Measurements from ENCODE around the gene CAMK2A. TPM values are rescaled to one million over a fixed set of nuclear protein-coding genes. Genes with fewer than 3 reads are reported as not detected.
"Not testable (repeated sequence)": the region's sequence is repeated elsewhere in the genome, so short reads cannot be mapped to it uniquely, and the experiment has no call there.

Gene CAMK2A
- total RNA-seq, 3 donors from 2014 or later (not counting 1 experiment from before 2014, with no cell fraction given) = 0.38 TPM; not detected in 2

DNA sequence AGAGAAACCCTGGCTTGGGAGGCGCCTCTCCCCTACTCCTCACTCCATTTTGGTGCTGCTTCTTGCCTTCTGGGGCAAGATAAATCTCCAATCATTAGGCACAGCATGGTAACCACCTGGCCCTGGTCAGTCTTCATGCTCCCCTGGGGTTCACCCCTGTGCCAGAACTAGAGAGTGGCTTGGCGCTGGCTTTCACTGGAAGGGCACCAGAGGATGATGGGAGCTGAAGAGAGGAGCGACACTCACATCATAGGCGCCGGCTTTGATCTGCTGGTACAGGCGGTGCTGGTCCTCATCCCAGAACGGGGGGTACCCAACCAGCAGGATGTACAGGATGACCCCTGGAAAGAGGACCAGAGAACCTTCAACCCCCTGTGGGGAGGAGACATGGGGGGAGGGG, 38.1 kb downstream of the CAMK2A start:
- Histone ChIP-seq H3K27me3 (ENCODE audit: control insufficient read depth, insufficient read depth, low read length) (no peaks in the 10 kb centered on the region), H3K4me1 (ENCODE audit: control insufficient read depth, insufficient read depth, low read length) (no peaks in the 10 kb centered on the region), H3K9me3 (ENCODE audit: control insufficient read depth, insufficient read depth, low read length) (no peaks in the 10 kb centered on the region), H3K4me3 (ENCODE audit: low read length) (no peak overlapping the region), H3K27ac (ENCODE audit: low read length) (no peak overlapping the region), H3K36me3 (ENCODE audit: control insufficient read depth, insufficient read depth, low read length) (no peaks in the 10 kb centered on the region)
- no peaks in the 10 kb centered on the region for H3K36me3 Mint-ChIP-seq
- no peak for DNase-seq
- H3K27ac Mint-ChIP-seq = no peak overlapping the region
- ATAC-seq = no peak
- H3K9me3 Mint-ChIP-seq = no peaks in the 10 kb centered on the region
- WGBS (ENCODE audit: insufficient coverage) = 93% methylated on average over 7 of the region's 7 CpGs
- no peak overlapping the region for H3K4me3 Mint-ChIP-seq
- intact Hi-C loops (cut with micrococcal nuclease) = no loop called here
- no peaks in the 10 kb centered on the region for H3K4me1 Mint-ChIP-seq
- TF ChIP-seq, protein P1, sequence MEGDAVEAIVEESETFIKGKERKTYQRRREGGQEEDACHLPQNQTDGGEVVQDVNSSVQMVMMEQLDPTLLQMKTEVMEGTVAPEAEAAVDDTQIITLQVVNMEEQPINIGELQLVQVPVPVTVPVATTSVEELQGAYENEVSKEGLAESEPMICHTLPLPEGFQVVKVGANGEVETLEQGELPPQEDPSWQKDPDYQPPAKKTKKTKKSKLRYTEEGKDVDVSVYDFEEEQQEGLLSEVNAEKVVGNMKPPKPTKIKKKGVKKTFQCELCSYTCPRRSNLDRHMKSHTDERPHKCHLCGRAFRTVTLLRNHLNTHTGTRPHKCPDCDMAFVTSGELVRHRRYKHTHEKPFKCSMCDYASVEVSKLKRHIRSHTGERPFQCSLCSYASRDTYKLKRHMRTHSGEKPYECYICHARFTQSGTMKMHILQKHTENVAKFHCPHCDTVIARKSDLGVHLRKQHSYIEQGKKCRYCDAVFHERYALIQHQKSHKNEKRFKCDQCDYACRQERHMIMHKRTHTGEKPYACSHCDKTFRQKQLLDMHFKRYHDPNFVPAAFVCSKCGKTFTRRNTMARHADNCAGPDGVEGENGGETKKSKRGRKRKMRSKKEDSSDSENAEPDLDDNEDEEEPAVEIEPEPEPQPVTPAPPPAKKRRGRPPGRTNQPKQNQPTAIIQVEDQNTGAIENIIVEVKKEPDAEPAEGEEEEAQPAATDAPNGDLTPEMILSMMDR (IDR thresholded peaks at IDR 0.05) = no peak
- no peaks in the 10 kb centered on the region for H3K27me3 Mint-ChIP-seq (ENCODE audit: low read depth in 2 of 2)

DNA sequence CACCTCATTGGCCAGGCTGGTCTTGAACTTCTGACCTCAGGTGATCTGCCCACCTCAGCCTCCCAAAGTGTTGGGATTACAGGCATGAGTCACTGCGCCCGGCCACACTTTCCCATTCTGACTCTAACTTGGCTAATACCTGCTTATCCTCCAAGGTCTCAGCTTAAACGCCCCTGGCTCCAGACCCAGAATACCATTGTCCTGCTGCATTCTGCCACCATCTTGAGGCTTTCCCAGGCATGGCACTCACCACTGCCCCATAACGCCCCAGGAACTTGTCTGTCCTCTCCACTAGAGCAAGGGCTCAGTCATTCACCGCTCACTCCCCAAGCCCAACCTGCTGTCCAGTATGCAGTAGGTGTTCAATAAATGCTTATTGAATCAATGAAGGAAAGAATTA, 39.8 kb downstream of the CAMK2A start:
- TF ChIP-seq, protein P1 (IDR thresholded peaks at IDR 0.05) = no peak
- Histone ChIP-seq H3K27ac (ENCODE audit: low read length) (no peak overlapping the region), H3K36me3 (ENCODE audit: control insufficient read depth, insufficient read depth, low read length) (no peaks in the 10 kb centered on the region), H3K4me3 (ENCODE audit: low read length) (no peak overlapping the region), H3K4me1 (ENCODE audit: control insufficient read depth, insufficient read depth, low read length) (no peaks in the 10 kb centered on the region), H3K9me3 (ENCODE audit: control insufficient read depth, insufficient read depth, low read length) (no peaks in the 10 kb centered on the region), H3K27me3 (ENCODE audit: control insufficient read depth, insufficient read depth, low read length) (no peaks in the 10 kb centered on the region)
- no peaks in the 10 kb centered on the region for H3K27me3 Mint-ChIP-seq (ENCODE audit: low read depth in 2 of 2)
- H3K4me3 Mint-ChIP-seq = no peak overlapping the region
- ATAC-seq = no peak
- H3K27ac Mint-ChIP-seq = no peak overlapping the region
- DNase-seq = no peak
- H3K36me3 Mint-ChIP-seq = no peaks in the 10 kb centered on the region
- no peaks in the 10 kb centered on the region for H3K4me1 Mint-ChIP-seq
- intact Hi-C loops (cut with micrococcal nuclease) = no loop called here
- H3K9me3 Mint-ChIP-seq = no peaks in the 10 kb centered on the region
- WGBS (ENCODE audit: insufficient coverage) = 88% methylated on average over 5 of the region's 5 CpGs

DNA sequence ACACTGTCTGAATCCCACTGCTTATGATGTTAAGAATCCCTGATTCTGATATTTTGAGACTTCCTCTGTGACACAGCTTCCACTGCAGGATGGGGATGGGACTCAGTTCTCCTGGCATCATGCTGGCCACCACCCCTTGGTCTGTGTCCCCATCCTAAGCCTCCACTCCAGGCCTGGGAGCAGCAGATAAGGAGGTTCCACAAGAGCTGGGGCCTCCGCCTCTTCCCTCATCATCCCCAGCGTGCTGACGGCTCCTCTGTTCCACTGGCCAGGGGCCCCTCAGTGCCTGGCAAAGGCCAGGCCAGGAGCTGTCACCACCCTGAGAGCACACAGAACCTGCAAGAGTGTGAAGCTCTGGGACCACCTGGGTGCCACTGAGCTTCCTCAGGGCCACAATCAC, 40.6 kb downstream of the CAMK2A start:
- Mint-ChIP-seq H3K36me3 (no peaks in the 10 kb centered on the region), H3K9me3 (no peaks in the 10 kb centered on the region), H3K4me3 (no peak overlapping the region), H3K27me3 (ENCODE audit: low read depth in 2 of 2) (no peaks in the 10 kb centered on the region), H3K27ac (no peak overlapping the region), H3K4me1 (no peaks in the 10 kb centered on the region)
- Histone ChIP-seq H3K9me3 (ENCODE audit: control insufficient read depth, insufficient read depth, low read length) (no peaks in the 10 kb centered on the region), H3K4me1 (ENCODE audit: control insufficient read depth, insufficient read depth, low read length) (no peaks in the 10 kb centered on the region), H3K27me3 (ENCODE audit: control insufficient read depth, insufficient read depth, low read length) (no peaks in the 10 kb centered on the region), H3K27ac (ENCODE audit: low read length) (no peak overlapping the region), H3K4me3 (ENCODE audit: low read length) (no peak overlapping the region), H3K36me3 (ENCODE audit: control insufficient read depth, insufficient read depth, low read length) (no peaks in the 10 kb centered on the region)
- DNase-seq (no peak), ATAC-seq (no peak)
- WGBS (ENCODE audit: insufficient coverage) = 95% methylated on average over 3 of the region's 3 CpGs
- intact Hi-C loops (cut with micrococcal nuclease) = no loop called here
- TF ChIP-seq, protein P1 (IDR thresholded peaks at IDR 0.05) = no peak

DNA sequence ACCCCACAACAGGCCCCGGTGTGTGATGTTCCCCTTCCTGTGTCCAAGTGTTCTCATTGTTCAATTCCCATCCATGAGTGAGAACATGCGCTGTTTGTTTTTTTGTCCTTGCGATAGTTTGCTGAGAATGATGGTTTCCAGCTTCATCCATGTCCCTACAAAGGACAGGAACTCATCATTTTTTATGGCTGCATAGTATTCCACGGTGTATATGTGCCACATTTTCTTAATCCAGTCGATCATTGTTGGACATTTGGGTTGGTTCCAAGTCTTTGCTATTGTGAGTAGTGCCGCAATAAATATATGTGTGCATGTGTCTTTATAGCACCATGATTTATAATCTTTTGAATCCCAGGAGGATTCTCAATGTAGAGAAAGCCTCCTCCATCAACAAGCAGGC, 41.1 kb downstream of the CAMK2A start:
- H3K36me3 ChIP-seq (ENCODE audit: control insufficient read depth, insufficient read depth, low read length); H3K9me3 ChIP-seq (ENCODE audit: control insufficient read depth, insufficient read depth, low read length); H3K27me3 Mint-ChIP-seq (ENCODE audit: low read depth in 2 of 2); H3K4me1 Mint-ChIP-seq; H3K27ac Mint-ChIP-seq; H3K27me3 ChIP-seq (ENCODE audit: control insufficient read depth, insufficient read depth, low read length); H3K27ac ChIP-seq (ENCODE audit: low read length); H3K4me3 ChIP-seq (ENCODE audit: low read length); H3K4me1 ChIP-seq (ENCODE audit: control insufficient read depth, insufficient read depth, low read length); ATAC-seq; H3K4me3 Mint-ChIP-seq; H3K36me3 Mint-ChIP-seq; H3K9me3 Mint-ChIP-seq; intact Hi-C loops (cut with micrococcal nuclease); DNase-seq: not testable (repeated sequence)
- 93% methylated on average over 6 of the region's 6 CpGs for WGBS (ENCODE audit: insufficient coverage)
